Hepatocyte (in vitro differentiated cells): Measurements from ENCODE around the gene CEP128.

Experiments
- CTCF ChIP-seq: fragments of 200-600 bp; sonication (generic); IDR thresholded peaks from 2 replicates; pipeline ENCODE4 v1.5.1; 2016; ENCODE audit warnings: antibody characterized with exemption, mild to moderate bottlenecking; ENCODE audit not compliant: poor library complexity
- EZH2phosphoT487 ChIP-seq: fragments of 200-600 bp; sonication (generic); IDR thresholded peaks from one replicate; pipeline ENCODE4 v1.6.1; 2018; ENCODE audit warnings: antibody characterized with exemption, mild to moderate bottlenecking, low read depth, moderate library complexity; ENCODE audit not compliant: unreplicated experiment, severe bottlenecking

DNA sequence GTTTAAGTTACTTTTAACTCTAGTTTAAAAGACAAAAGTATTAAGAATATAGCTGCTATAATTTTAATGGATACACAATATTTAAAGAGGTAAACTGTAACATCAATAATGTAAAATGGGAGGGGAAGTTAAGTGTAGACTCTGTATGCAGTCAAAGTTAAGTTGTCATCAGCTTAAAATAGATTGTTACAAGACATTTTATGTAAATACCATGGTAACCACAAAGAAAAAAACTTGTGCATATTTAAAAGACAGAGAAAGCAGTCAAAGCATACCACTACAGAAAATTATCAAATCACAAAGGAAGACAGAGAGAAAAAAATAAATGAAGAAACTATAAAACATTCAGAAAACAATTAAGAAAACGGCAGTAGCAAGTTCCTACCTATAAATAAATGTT lies 73.3 kb downstream of the CEP128 start:
- TF ChIP-seq CTCF, result no peak
- no peak for TF ChIP-seq EZH2phosphoT487
